ENCODE measurements around the gene VPS35L. TPM values are rescaled to one million over a fixed set of nuclear protein-coding genes. Genes with fewer than 3 reads are reported as not detected.
"Not testable (repeated sequence)": the region's sequence is repeated elsewhere in the genome, so short reads cannot be mapped to it uniquely, and the experiment has no call there.

The VPS35L gene
- total RNA-seq, 2 experiments from 2014 or later: 33.9 to 38.0 TPM

GRCh38 chr16:19710991-19711545, 155.6 kb downstream of the VPS35L start:
- Mint-ChIP-seq H3K9me3 (no peaks in the 10 kb centered on the region), H3K4me1 (ENCODE audit: low read depth) (peaks cover 20% of the 10 kb centered on the region), H3K27me3 (no peaks in the 10 kb centered on the region), H3K36me3 (peaks cover 35% of the 10 kb centered on the region), H3K27ac (no peak overlapping the region), H3K4me3 (no peak overlapping the region)
- ChIA-PET POLR2A (no interaction called here), CTCF (interaction anchor here (1.0 kb wide), 1 partner anchor 12 kb away, joined by 3 read pairs; no protein-coding TSS in a partner anchor)
- DNase-seq: no peak
- intact Hi-C loops (cut with micrococcal nuclease): loop anchor here (10.0 kb wide), 2 partner anchors 126 to 174 kb away; partner anchors contain the start of gene GPRC5B

GRCh38 chr16:19711643-19712042, 156.1 kb downstream of the VPS35L start:
- H3K4me1 Mint-ChIP-seq (ENCODE audit: low read depth): peaks cover 25% of the 10 kb centered on the region
- no peak for DNase-seq
- no peak overlapping the region for H3K4me3 Mint-ChIP-seq
- CTCF ChIA-PET: no interaction called here
- intact Hi-C loops (cut with micrococcal nuclease): loop anchor here (10.0 kb wide), 2 partner anchors 127 to 173 kb away; partner anchors contain the start of gene GPRC5B
- no peak overlapping the region for H3K27ac Mint-ChIP-seq
- H3K27me3 Mint-ChIP-seq: no peaks in the 10 kb centered on the region
- H3K9me3 Mint-ChIP-seq: no peaks in the 10 kb centered on the region
- H3K36me3 Mint-ChIP-seq: peaks cover 33% of the 10 kb centered on the region
- POLR2A ChIA-PET: no interaction called here

DNA sequence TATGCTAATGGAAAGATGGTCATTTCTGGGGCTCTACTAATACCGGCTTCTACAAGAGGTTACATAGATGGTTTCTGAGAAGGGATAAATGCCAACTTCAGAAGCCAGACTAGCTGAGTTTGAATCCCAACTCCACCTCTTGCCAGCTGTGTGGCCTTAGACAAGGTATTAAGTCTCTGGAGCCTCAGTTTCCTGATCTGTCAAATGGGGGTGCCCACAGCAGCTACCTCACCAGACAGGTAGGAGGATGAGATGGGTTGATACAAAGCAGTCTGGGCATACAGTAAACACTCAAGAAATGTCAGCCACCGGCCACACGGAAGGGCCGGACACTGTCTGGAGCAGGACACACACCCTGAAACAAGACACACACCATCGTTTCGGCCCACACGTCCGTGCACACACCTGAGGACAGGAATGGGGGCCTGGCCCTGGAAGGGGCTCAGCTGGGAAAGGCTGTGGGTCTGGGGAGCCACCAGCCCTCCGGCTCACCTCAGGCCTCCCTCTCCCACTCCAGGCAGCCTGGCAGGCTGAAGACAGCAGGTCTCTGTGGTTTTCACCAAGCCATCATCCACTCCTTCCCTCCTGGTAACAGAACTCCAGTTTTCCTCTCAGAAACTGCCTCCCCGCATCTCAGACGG, 157.0 kb downstream of the VPS35L start:
- Mint-ChIP-seq H3K36me3 (peaks cover 33% of the 10 kb centered on the region), H3K4me1 (ENCODE audit: low read depth) (peaks cover 32% of the 10 kb centered on the region), H3K4me3 (no peak overlapping the region), H3K27me3 (no peaks in the 10 kb centered on the region), H3K27ac (no peak overlapping the region), H3K9me3 (no peaks in the 10 kb centered on the region)
- intact Hi-C loops (cut with micrococcal nuclease): loop anchor here (10.0 kb wide), 2 partner anchors 128 to 172 kb away; partner anchors contain the start of gene GPRC5B
- ChIA-PET POLR2A (interaction anchor here (1.7 kb wide), 1 partner anchor 16 kb away, joined by 3 read pairs; no protein-coding TSS in a partner anchor), CTCF (no interaction called here)
- DNase-seq: no peak

DNA sequence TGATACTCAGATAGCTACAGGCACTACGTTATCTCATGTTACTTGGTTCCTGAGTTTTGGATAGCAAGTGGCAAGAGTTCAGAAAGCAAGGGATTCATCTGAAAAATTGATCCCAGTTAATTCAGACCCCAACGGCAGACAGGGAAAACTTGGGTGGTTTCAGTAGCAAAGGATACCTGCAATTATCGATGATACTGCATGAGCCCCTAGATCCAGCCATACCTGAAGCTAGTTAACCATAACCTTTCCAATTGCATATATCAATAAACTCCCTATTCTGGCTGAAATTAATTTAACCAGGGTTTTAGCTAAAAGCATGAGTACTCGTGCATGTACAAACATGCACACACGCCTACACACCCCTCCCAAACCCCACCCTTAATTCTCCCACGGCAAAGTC, 158.2 kb downstream of the VPS35L start:
- POLR2A ChIA-PET: interaction anchor here (1.1 to 1.7 kb wide), 2 partner anchors 18 to 157 kb away, joined by 3 read pairs; no protein-coding TSS in a partner anchor
- DNase-seq: no peak
- no peak overlapping the region for H3K27ac Mint-ChIP-seq
- H3K4me3 Mint-ChIP-seq: no peak overlapping the region
- peaks cover 33% of the 10 kb centered on the region for H3K36me3 Mint-ChIP-seq
- no peaks in the 10 kb centered on the region for H3K9me3 Mint-ChIP-seq
- intact Hi-C loops (cut with micrococcal nuclease): loop anchor here (10.0 kb wide), 2 partner anchors 129 to 171 kb away; partner anchors contain the start of gene GPRC5B
- H3K4me1 Mint-ChIP-seq (ENCODE audit: low read depth): peaks cover 32% of the 10 kb centered on the region
- no peaks in the 10 kb centered on the region for H3K27me3 Mint-ChIP-seq
- CTCF ChIA-PET: no interaction called here

DNA sequence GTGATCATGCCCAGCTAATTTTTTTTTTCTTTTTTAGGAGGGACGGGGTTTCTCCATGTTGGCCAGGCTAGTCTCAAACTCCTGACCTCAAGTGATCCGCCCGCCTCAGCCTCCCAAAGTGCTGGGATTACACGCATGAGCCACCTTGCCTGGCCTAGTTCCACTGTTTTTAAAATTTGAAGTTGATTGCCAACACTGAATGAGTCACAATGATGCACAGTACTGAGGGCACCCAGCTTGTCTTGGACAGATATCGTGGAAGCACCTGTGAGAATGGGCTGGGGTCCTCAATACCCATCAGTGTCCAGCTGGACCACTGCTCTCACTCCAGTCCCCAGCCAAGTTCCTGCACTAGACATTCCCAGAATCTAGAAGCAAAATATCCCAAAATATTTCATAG, 160.1 kb downstream of the VPS35L start:
- Mint-ChIP-seq H3K4me3 (no peak overlapping the region), H3K27ac (no peak overlapping the region), H3K36me3 (peaks cover 23% of the 10 kb centered on the region), H3K4me1 (ENCODE audit: low read depth) (peaks cover 30% of the 10 kb centered on the region), H3K27me3 (no peaks in the 10 kb centered on the region), H3K9me3 (no peaks in the 10 kb centered on the region)
- intact Hi-C loops (cut with micrococcal nuclease): loop anchor here (10.0 kb wide), 2 partner anchors 131 to 169 kb away; partner anchors contain the start of gene GPRC5B
- DNase-seq: no peak
- ChIA-PET POLR2A (no interaction called here), CTCF (no interaction called here)

DNA sequence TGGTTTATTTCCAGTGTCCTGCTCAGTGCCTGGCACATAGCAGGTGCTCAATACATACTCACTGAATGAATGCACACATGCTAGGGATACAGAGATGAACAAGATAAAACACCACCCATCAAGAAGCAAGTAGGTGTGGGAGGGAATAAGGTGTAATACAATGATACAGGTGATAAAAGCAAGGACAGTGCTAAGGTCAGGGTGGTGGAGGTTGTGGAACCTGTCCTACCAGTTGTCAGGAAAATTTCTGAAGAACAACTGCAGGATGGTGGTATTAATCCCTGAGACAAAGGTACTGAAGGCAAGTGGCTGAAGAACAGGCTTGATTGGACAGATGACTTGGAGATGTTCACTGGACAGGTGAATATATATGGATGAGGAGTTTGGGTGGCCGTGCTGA, 160.7 kb downstream of the VPS35L start:
- intact Hi-C loops (cut with micrococcal nuclease): loop anchor here (10.0 kb wide), 2 partner anchors 131 to 169 kb away; partner anchors contain the start of gene GPRC5B
- Mint-ChIP-seq H3K9me3 (no peaks in the 10 kb centered on the region), H3K4me1 (ENCODE audit: low read depth) (peaks cover 30% of the 10 kb centered on the region), H3K27ac (no peak overlapping the region), H3K36me3 (peaks cover 23% of the 10 kb centered on the region), H3K4me3 (peak overlapping the region; percentile 92), H3K27me3 (no peaks in the 10 kb centered on the region)
- ChIA-PET CTCF (no interaction called here), POLR2A (no interaction called here)
- DNase-seq: no peak

DNA sequence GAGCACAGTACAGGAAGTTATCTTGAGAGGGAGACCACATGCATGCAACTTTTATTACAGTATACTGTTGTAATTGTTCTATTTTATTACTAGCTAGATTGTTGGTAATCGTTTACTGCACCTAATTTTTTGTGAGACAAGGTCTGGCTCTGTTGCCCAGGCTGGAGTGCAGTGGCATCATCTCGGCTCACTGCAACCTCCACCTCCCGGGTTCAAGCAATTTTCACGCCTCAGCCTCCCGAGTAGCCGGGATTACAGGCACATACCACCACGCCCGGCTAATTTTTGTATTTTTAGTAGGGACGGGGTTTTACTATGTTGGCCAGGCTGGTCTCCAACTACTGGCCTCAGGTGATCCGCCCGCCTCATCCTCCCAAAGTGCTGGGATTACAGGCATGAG, 161.2 kb downstream of the VPS35L start:
- H3K27ac Mint-ChIP-seq, H3K9me3 Mint-ChIP-seq, DNase-seq, H3K27me3 Mint-ChIP-seq, POLR2A ChIA-PET, CTCF ChIA-PET: not testable (repeated sequence)
- Mint-ChIP-seq H3K36me3 (peaks cover 17% of the 10 kb centered on the region), H3K4me1 (ENCODE audit: low read depth) (peaks cover 27% of the 10 kb centered on the region), H3K4me3 (peak overlapping the region; percentile 92)
- intact Hi-C loops (cut with micrococcal nuclease): loop anchor here (10.0 kb wide), 2 partner anchors 132 to 168 kb away; partner anchors contain the start of gene GPRC5B

- peaks cover 27% of the 10 kb centered on the region for H3K4me1 Mint-ChIP-seq (ENCODE audit: low read depth)
- H3K9me3 Mint-ChIP-seq: no peaks in the 10 kb centered on the region
- intact Hi-C loops (cut with micrococcal nuclease): loop anchor here (10.0 kb wide), 2 partner anchors 133 to 167 kb away; partner anchors contain the start of gene GPRC5B
- H3K4me3 Mint-ChIP-seq: peak overlapping the region; percentile 92
- CTCF ChIA-PET: interaction anchor here (0.6 to 1.7 kb wide), 5 partner anchors 14 to 215 kb away, joined by 3 to 8 read pairs (median 5); partner anchors contain the start of genes GPRC5B and VPS35L
- POLR2A ChIA-PET: interaction anchor here (1.0 kb wide), 1 partner anchor 204 kb away, joined by 3 read pairs; no protein-coding TSS in a partner anchor
- peaks cover 17% of the 10 kb centered on the region for H3K36me3 Mint-ChIP-seq
- H3K27me3 Mint-ChIP-seq: no peaks in the 10 kb centered on the region
- peak overlapping the region; percentile 79 for H3K27ac Mint-ChIP-seq
- DNase-seq: no peak
Measured at GRCh38 chr16:19717314-19717713, 161.8 kb downstream of the VPS35L start.

GRCh38 chr16:19717741-19718623, 162.5 kb downstream of the VPS35L start, which contains the start of the genes IQCK and KNOP1:
Gene IQCK (plus strand): TSS chr16:19718271. CDS start chr16:19718307, 36 bp downstream.
Gene KNOP1 (minus strand): TSS chr16:19718227. CDS start chr16:19715035, 3,192 bp downstream.
- peak within 1 kb of the TSS; percentile 92 for H3K4me3 Mint-ChIP-seq
- CTCF ChIA-PET: interaction anchor here (0.6 to 1.7 kb wide), 5 partner anchors 13 to 216 kb away, joined by 3 to 8 read pairs (median 5); partner anchors contain the start of genes GPRC5B and VPS35L
- peaks cover 27% of the 10 kb centered on the region for H3K4me1 Mint-ChIP-seq (ENCODE audit: low read depth)
- no peaks in the 10 kb centered on the region for H3K27me3 Mint-ChIP-seq
- H3K36me3 Mint-ChIP-seq: peaks cover 17% of the 10 kb centered on the region
- peak within 1 kb of the TSS; percentile 79 for H3K27ac Mint-ChIP-seq
- intact Hi-C loops (cut with micrococcal nuclease): loop anchor here (1.0 to 10.0 kb wide), 4 partner anchors 133 to 196 kb away; partner anchors contain the start of genes GDE1, GPRC5B and VPS35L
- POLR2A ChIA-PET: interaction anchor here (0.6 to 1.0 kb wide), 2 partner anchors 62 to 205 kb away, joined by 3 read pairs; no protein-coding TSS in a partner anchor
- peak; percentile 93 for DNase-seq
- H3K9me3 Mint-ChIP-seq: no peaks in the 10 kb centered on the region

DNA sequence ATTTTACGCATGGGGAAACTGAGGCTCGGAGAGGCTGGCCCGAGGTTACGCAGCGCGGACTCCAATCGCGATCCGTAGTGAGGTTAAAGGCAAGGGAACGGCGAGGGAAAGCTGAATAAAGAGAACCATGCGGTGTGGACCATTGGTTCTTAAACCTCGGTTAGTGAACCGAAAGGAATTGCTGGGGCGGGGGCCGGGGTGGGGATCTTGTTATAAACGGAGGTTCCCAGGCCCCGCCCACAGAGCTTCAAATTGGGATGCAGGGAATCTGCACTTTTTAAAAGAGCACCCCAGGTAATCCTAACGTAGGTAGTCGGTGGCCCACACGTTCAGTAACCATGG, 163.1 kb downstream of the VPS35L start:
- intact Hi-C loops (cut with micrococcal nuclease): loop anchor here (1.0 to 10.0 kb wide), 4 partner anchors 134 to 196 kb away; partner anchors contain the start of genes GDE1, GPRC5B and VPS35L
- Mint-ChIP-seq H3K4me3 (peak overlapping the region; percentile 92), H3K27ac (no peak overlapping the region), H3K9me3 (no peaks in the 10 kb centered on the region), H3K36me3 (peaks cover 12% of the 10 kb centered on the region), H3K4me1 (ENCODE audit: low read depth) (peaks cover 27% of the 10 kb centered on the region), H3K27me3 (no peaks in the 10 kb centered on the region)
- ChIA-PET POLR2A (interaction anchor here (0.6 to 1.0 kb wide), 2 partner anchors 61 to 205 kb away, joined by 3 read pairs; no protein-coding TSS in a partner anchor), CTCF (interaction anchor here (1.6 to 1.7 kb wide), 3 partner anchors 13 to 168 kb away, joined by 5 to 8 read pairs (median 6); partner anchors contain the start of gene VPS35L)
- peak; percentile 26 for DNase-seq

GRCh38 chr16:19722269-19722952, 166.9 kb downstream of the VPS35L start:
- ChIA-PET POLR2A (no interaction called here), CTCF (no interaction called here)
- H3K4me3 Mint-ChIP-seq: no peak overlapping the region

More at GRCh38 chr16:19722269-19722952, 166.9 kb downstream of the VPS35L start:
- H3K9me3 Mint-ChIP-seq: no peaks in the 10 kb centered on the region
- intact Hi-C loops (cut with micrococcal nuclease): no loop called here
- H3K27me3 Mint-ChIP-seq: no peaks in the 10 kb centered on the region
- peaks cover 4% of the 10 kb centered on the region for H3K4me1 Mint-ChIP-seq (ENCODE audit: low read depth)
- no peak for DNase-seq
- no peak overlapping the region for H3K27ac Mint-ChIP-seq
- no peaks in the 10 kb centered on the region for H3K36me3 Mint-ChIP-seq
